Hepatocyte (in vitro differentiated cells): Measurements from ENCODE around the gene GLRX2.

Source experiments
- CTCF ChIP-seq: fragments of 200-600 bp; sonication (generic); IDR thresholded peaks from 2 replicates; pipeline ENCODE4 v1.5.1; 2016; ENCODE audit warnings: antibody characterized with exemption, mild to moderate bottlenecking; ENCODE audit not compliant: poor library complexity
- EZH2 ChIP-seq: fragments of 200-600 bp; sonication (generic); IDR thresholded peaks from 2 replicates; pipeline ENCODE4 v1.6.1; 2016; ENCODE audit warnings: antibody characterized with exemption, mild to moderate bottlenecking, borderline replicate concordance

- TF ChIP-seq CTCF (no peak), EZH2 (no peak)
These were observed 44.3 kb downstream of the GLRX2 start for GRCh38 chr1:193060938-193061337.
